GM18870 (cell line): ENCODE measurements around the gene IBSP.

Experiments
- ATAC-seq: cut with Tn5 transposase; IDR thresholded peaks from one replicate; pipeline ENCODE4 v1.9.1; 2021; ENCODE audit warnings: moderate library complexity; ENCODE audit not compliant: unreplicated experiment

Gene IBSP

DNA sequence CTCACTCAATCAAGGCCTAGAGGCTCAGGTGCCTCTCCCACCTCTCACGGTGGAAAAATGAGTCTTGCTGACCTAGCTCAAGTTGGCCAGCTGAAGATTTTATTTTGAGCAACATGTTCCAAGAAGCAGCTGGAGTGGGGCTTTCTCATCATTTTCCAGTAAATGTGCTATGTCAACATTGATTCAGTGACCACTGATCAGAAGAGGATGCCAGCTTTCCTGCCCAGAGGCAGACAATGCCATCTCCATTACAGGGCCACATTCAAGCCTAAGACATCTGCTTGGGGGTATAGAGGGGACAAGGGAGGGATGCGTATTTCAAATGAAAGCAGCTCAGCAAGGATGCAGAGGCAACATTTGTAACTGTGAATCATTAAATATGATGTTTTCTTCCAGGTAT, 36.4 kb downstream of the IBSP start:
- no peak for ATAC-seq

DNA sequence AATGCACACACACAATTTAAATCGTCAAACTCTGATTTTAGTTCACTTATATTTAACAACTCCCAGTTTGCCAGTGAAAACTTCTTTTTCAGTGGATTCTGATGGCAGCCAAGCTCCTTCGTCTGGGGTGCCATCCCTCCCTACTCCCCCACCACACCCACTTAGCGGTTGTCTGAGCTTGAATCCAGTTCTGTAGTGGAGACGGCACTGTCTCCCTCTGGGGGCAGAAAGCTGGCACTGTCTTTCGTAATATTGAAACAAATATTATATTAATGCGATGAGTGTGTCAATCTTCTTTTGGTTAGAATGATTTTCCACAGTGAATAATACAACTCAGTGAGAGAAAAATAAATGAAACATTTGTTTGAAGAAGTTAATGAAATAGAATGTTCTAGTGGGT, 38.9 kb downstream of the IBSP start:
- no peak for ATAC-seq

DNA sequence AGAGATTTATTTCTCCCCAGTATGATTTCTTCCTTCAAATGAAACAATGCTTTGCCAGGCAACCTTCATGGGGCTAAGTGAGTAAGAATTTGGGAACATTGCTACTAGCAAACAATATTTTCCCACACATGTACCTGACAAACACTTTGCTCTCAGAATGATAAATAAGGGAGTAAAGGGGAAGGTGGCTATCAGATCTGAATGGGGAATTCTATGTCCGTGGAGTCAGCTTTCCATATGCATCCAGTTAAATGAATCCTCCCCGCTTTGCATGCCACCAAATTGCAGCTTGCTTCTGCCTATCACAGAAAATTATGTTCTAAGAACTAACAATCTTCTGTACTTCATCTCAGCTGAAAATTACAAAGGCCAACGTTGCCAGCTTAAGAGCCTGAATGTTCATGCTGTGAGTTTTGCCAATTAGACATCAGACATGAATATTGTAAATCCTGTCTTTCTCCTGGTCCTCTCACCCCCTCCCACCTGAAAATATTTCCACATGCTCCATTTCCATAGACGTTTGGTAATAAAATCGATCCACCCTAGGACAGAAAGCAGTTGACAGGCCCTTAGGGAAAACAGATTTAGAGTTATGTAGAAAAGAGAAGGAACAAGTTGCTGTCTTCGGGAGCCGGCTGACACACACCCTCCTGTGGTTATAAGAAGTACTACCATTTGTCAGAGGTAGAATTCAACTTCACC, 39.7 kb downstream of the IBSP start:
- ATAC-seq, result peak; percentile 61

DNA sequence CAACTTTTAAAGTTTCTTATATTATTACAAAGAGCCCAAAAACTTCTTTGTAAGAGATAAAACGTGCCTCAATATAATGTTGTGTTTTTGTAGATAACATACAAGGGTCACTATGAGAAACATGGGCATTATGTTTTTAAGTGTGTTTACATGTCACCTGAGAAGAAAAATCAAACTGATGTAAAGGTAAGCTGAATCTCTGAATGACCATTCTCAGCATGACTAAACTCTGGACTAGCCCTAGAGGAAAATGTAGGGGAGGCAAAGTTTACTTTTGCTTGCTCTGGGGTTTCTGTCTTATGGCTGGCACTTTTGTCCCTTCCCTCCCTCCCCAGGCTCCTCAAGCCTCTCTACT, 40.2 kb downstream of the IBSP start:
- ATAC-seq, result no peak

DNA sequence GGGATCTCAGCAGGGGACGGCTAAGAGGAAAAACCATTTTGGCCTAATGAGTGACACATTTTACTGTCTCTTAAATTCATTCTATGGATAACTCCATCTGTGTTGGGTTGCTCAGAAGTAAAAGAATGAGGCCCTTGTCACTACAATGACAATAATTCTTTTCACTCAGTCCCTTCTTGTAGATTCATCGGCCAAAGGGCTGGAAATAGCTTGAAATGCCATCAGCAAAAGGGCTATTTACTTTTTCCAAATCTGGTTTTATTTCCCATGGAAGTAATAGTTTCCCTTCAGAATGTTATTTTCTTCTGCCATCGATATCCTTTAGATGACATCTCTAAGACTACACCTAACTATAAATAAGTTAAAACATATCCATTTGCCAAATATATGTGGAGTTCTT, 40.8 kb downstream of the IBSP start:
- no peak for ATAC-seq

DNA sequence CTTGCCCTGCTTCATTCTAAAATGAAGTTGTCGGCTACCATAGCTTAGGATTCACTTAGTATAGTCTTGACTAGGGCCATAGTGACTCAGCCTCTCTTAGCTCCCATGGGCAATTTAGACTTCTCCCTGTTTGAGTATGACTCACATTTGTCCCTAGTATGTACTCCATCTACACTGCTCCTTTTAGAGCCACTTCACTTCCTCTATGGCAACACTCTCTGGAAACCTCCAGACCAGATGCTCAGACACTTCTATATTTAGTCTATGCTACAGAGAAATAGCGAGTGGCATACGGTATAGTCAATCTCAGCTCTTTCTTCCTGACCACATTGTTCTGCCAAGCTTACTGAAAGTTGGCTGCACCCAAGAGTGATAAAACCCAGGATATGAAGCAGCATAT, 44.6 kb downstream of the IBSP start:
- no peak for ATAC-seq

DNA sequence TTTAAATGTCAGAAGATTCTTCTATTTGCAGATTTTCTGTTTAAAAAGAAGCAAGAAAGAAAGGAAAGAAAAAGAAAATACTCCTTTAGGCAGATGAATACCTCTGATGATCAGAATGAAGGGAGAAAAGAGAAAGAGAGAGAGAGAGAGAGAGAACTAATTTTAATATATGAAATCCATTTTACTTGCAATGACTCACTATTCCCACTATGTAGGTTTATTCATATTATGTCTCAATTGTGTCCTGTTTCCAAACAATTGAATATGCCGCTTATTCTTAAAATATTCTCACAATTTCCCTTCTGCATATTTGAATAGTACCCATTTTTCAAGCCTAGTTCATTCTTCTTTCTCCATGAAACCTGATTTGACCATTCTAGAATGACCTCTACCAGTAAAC, 45.1 kb downstream of the IBSP start:
- no peak for ATAC-seq

- no peak for ATAC-seq
These were observed 46.9 kb downstream of the IBSP start for GRCh38 chr4:87846226-87846625.

- peak; percentile 78 for ATAC-seq
These were observed 49.4 kb downstream of the IBSP start for GRCh38 chr4:87848622-87849351.

DNA sequence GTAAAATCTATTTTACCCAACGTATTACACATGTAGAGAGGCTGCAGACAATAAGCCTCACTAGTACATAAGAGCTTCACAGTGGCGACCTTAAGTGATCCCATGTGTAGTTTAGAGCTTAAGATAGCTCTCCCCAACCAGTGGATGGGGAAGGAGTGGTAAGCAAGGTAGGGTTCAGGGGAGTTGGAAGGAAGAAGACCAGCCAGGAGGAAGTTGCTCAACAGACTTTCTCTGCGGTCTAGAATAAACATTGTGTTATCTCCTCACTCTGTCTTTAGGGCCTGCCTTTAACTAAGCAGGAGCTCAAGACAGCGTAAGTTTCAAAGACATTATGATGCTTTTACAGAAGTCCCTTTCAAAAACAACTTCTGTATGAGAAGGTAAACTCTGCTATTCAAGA, 50.3 kb downstream of the IBSP start:
- ATAC-seq, result no peak

- ATAC-seq, result no peak
These were observed 52.0 kb downstream of the IBSP start for GRCh38 chr4:87851332-87851731.

DNA sequence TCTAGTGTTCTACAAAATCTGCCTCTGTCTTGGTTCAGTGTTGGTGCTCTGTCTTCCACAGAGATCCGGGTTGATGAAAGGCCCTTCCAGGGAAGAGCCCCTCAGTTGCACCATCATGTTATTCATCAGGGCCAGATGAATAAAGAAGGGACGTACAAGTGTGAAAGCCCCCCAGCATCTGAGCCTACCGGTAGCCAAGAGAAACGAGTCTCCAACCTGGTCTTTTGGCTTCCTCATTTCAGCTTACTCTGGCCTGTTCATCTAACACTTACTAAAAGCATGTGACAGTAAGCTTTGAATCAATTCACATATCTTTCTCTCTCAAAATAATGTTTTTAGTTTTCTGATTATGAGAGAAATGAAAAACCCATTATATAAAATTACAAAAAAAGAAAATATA, 52.6 kb downstream of the IBSP start:
- no peak for ATAC-seq

GRCh38 chr4:87853108-87853507, 53.8 kb downstream of the IBSP start:
- no peak for ATAC-seq

DNA sequence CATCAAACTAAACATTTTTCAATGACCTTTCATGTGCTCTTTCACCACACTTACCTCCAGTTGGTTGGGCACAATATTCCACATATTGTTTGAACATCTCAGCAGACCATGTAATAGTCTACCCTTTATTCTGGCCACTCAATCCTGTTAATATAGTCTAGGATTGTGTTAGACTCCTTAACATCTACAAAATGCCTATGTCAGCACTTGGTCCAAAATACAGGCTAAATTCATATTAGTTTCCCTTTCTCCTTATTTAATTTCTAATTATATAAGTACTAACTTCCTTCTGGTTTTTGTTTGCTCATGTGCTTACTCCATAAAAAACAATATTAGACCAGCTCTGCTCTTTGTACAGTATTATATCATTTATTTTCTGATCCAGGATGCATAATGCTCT, 54.5 kb downstream of the IBSP start:
- no peak for ATAC-seq

GRCh38 chr4:87855559-87855958, 56.2 kb downstream of the IBSP start:
- ATAC-seq, result no peak

DNA sequence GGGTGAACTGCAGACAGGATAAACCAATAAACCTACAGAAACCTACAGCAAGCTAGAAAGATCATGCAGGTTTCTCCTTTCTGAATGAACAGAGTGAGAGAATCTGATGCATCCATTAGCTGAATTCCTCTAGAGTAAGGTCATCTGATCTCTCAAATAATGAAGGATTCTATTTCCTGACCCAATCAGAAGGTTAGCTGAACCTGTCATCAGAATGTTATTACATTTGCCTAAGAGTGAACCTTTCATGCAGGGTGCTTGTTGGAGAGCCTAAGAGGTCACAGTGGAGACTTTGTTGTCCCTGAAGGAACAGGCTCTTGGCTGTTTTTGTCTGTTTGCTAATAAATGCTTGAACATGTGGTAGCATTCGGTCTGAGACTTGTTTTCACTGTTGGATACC, 57.5 kb downstream of the IBSP start:
- ATAC-seq, result no peak

DNA sequence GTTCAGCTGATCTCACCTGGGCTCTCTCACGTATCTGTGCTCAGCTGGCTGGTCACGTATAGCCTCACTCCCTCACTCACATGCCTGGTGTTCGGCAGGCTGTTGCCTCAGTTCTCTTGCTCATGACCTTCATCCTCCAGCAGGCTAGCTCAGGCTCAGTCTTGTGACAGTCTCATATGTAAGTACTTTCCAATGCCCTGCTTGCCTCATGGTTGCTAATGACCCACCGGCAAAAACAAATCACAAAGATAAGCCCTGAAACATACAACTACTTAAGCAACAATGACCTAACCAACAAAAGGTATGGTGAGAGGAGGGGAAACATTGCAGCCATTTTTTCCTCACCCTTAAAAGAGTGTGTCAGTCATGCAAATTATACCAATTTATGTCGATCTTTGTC, 58.4 kb downstream of the IBSP start:
- no peak for ATAC-seq
